Erythroblast (primary cell): ENCODE data around the gene SDF2L1.

Source experiments
- GATA1 ChIP-seq: IDR thresholded peaks from 2 replicates; pipeline ENCODE4 v1.6.1; 2011; ENCODE audit warnings: low read depth, mild to moderate bottlenecking, control low read depth, low read length, moderate library complexity
- POLR2A ChIP-seq: IDR thresholded peaks from 2 replicates; pipeline ENCODE4 v1.6.1; 2011; ENCODE audit warnings: mild to moderate bottlenecking, low read length

DNA sequence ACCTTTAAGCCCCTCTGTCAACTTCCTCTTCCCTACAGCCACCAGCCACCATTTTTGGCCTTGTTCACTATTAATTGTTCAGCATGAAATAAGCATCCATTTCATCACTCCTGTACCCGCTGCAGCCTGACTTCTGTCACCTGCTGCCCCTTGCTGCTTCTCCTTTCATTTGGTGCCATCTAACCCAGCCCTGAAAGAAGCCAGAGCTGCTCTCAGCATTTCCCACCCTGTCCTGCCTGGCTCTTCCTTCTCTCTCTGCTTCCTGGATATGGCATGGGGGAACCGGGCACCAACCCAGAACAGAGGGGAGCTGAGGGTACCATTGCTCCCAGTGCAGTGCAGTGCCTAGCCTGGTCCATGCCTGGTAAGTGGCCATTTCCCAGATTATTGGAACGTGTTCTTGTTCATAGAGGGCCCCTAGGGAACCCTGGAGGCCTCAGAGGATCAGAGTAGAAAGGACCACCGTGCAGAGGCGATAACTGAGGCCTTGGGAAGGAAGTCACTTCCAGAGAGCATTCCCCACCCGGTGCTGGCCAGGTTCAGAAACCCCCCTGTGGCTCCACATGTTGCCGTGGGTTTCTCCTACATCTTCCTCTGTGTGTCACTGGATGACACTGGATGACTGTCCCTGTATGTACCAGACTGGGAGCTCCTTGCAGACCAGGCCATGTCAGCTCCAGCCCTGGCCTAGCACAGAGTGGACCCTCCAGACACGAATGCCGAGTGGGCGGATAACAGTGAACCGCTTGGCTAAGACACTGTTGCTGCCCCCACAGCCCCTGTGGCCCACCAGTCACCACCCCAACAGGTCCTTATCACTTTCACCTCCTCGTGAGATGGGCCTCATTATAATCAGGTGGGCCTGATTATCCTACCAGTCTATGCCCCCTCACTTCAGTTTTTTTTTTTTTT is 17.0 kb upstream of the SDF2L1 start:
- TF ChIP-seq POLR2A (no peak), GATA1 (no peak)
